Skin of body (tissue), 2 donors: ENCODE results near the gene HP1BP3. TPM values are rescaled to one million over a fixed set of nuclear protein-coding genes. Genes with fewer than 3 reads are reported as not detected.

Source experiments
- DNase-seq: peaks from one replicate; lab custom pipeline; 2025; lab: John Stamatoyannopoulos, UW
- total RNA-seq: library from RNA; depleted of rRNA; stranded (reverse); fragments of >200 nt; gene quantifications from one replicate; pipeline ENCODE4 v1.2.3, GENCODE V29; 2014

HP1BP3 gene
- total RNA-seq, 1 donor from 2014 or later: 251 TPM

GRCh38 chr1:20712215-20712577, 74.9 kb downstream of the HP1BP3 start:
- DNase-seq: no peak

- DNase-seq: no peak
Observed at GRCh38 chr1:20711285-20712214, 75.6 kb downstream of the HP1BP3 start.

GRCh38 chr1:20710469-20711284, 76.4 kb downstream of the HP1BP3 start:
- DNase-seq: no peak

GRCh38 chr1:20709868-20710267, 77.2 kb downstream of the HP1BP3 start:
- DNase-seq: no peak

- DNase-seq: no peak
Observed at GRCh38 chr1:20708891-20709290, 78.2 kb downstream of the HP1BP3 start.

GRCh38 chr1:20708057-20708456, 79.0 kb downstream of the HP1BP3 start:
- no peak for DNase-seq

- no peak for DNase-seq
Observed at GRCh38 chr1:20706841-20707240, 80.3 kb downstream of the HP1BP3 start.

- DNase-seq: no peak
Observed at GRCh38 chr1:20705203-20705755, 81.8 kb downstream of the HP1BP3 start.

GRCh38 chr1:20704390-20705202, 82.5 kb downstream of the HP1BP3 start:
- DNase-seq: no peak

- DNase-seq: no peak
Observed at GRCh38 chr1:20703124-20703756, 83.9 kb downstream of the HP1BP3 start.

- no peak for DNase-seq
Observed at GRCh38 chr1:20702416-20702815, 84.7 kb downstream of the HP1BP3 start.

- no peak for DNase-seq
Observed at GRCh38 chr1:20701847-20702246, 85.3 kb downstream of the HP1BP3 start.

GRCh38 chr1:20701446-20701845, 85.7 kb downstream of the HP1BP3 start:
- no peak for DNase-seq

- DNase-seq: no peak
Observed at GRCh38 chr1:20700636-20701215, 86.4 kb downstream of the HP1BP3 start.

GRCh38 chr1:20699558-20699957, 87.5 kb downstream of the HP1BP3 start:
- no peak for DNase-seq

- no peak for DNase-seq
Observed at GRCh38 chr1:20698195-20698910, 88.8 kb downstream of the HP1BP3 start.

GRCh38 chr1:20697563-20697962, 89.5 kb downstream of the HP1BP3 start:
- DNase-seq: no peak

GRCh38 chr1:20696397-20697333, 90.4 kb downstream of the HP1BP3 start:
- peak; percentile 69 for DNase-seq

GRCh38 chr1:20695515-20695914, 91.6 kb downstream of the HP1BP3 start:
- no peak for DNase-seq
